OCI-LY3 (cell line): Measurements from ENCODE around the gene WARS2.

Source experiments
- H2AFZ ChIP-seq: fragments of 200-600, 300-600 bp; shearing (Covaris generic); 2 replicates; pipeline ENCODE4 v1.6.0; 2014; ENCODE audit warnings: antibody characterized with exemption, low read depth, low read length
- H3K27ac ChIP-seq: fragments of 200-600, 300-600 bp; sonication (generic); 2 replicates; pipeline ENCODE4 v1.5.1; 2014; ENCODE audit warnings: mild to moderate bottlenecking, low read length, moderate library complexity, mixed read lengths
- H3K27me3 ChIP-seq: fragments of 200-600, 300-600 bp; sonication (generic); 2 replicates; pipeline ENCODE4 v1.6.1; 2014; ENCODE audit warnings: low read depth, low read length, mixed read lengths
- H3K36me3 ChIP-seq: fragments of 200-600, 300-600 bp; sonication (generic); replicated peaks from 2 replicates; pipeline ENCODE3; 2014; ENCODE audit warnings: low read depth, low read length, mixed read lengths
- H3K4me1 ChIP-seq: fragments of 300-600, 200-600 bp; sonication (generic); 2 replicates; pipeline ENCODE4 v1.6.1; 2014; ENCODE audit warnings: low read length, mixed read lengths
- H3K4me2 ChIP-seq: fragments of 200-600, 300-600 bp; sonication (generic); 2 replicates; pipeline ENCODE4 v1.6.1; 2014; ENCODE audit warnings: low read length, mixed read lengths
- H3K4me3 ChIP-seq: fragments of 300-600, 200-600 bp; sonication (generic); 2 replicates; pipeline ENCODE4 v1.5.1; 2014; ENCODE audit warnings: antibody characterized with exemption, mild to moderate bottlenecking, low read length, moderate library complexity
- H3K79me2 ChIP-seq: fragments of 300-600, 200-600 bp; shearing (Covaris generic); 2 replicates; pipeline ENCODE4 v1.6.1; 2014; ENCODE audit warnings: mild to moderate bottlenecking, low read length, mixed read lengths
- H3K9ac ChIP-seq: fragments of 300-600, 200-600 bp; shearing (Covaris generic); 2 replicates; pipeline ENCODE4 v1.6.0; 2014; ENCODE audit warnings: mild to moderate bottlenecking, low read length, moderate library complexity
- H3K9me3 ChIP-seq: fragments of 200-600, 300-600 bp; shearing (Covaris generic); 2 replicates; pipeline ENCODE4 v1.6.1; 2014; ENCODE audit warnings: low read length, mixed read lengths; ENCODE audit not compliant: insufficient read depth
- H4K20me1 ChIP-seq: fragments of 200-600, 300-600 bp; sonication (generic); 2 replicates; pipeline ENCODE4 v1.6.1; 2016; ENCODE audit warnings: low read length, mixed read lengths; ENCODE audit not compliant: insufficient read depth
- CTCF ChIP-seq: fragments of 200-600, 300-600 bp; sonication (generic); IDR thresholded peaks from 2 replicates; pipeline ENCODE4 v1.5.1; 2014; ENCODE audit warnings: antibody characterized with exemption, low read length, low read depth
- EZH2phosphoT487 ChIP-seq: fragments of 200-600 bp; shearing (Covaris generic); IDR thresholded peaks from 2 replicates; pipeline ENCODE4 v1.6.1; 2018; ENCODE audit warnings: antibody characterized with exemption, mixed run types, low read depth

Gene WARS2

GRCh38 chr1:119002028-119002686, 138.3 kb downstream of the WARS2 start:
- H3K79me2 ChIP-seq = no peaks in the 10 kb centered on the region
- H3K36me3 ChIP-seq = no peaks in the 10 kb centered on the region
- no peaks in the 10 kb centered on the region for H3K9me3 ChIP-seq
- no peak for TF ChIP-seq EZH2phosphoT487
- TF ChIP-seq CTCF = no peak
- H3K4me2 ChIP-seq = no peak overlapping the region
- no peak overlapping the region for H2AFZ ChIP-seq
- H3K4me3 ChIP-seq = no peak overlapping the region
- H4K20me1 ChIP-seq = no peaks in the 10 kb centered on the region
- no peak overlapping the region for H3K27ac ChIP-seq
- H3K4me1 ChIP-seq = no peaks in the 10 kb centered on the region
- no peak overlapping the region for H3K9ac ChIP-seq
- no peaks in the 10 kb centered on the region for H3K27me3 ChIP-seq

- no peaks in the 10 kb centered on the region for H3K27me3 ChIP-seq
- H2AFZ ChIP-seq = no peak overlapping the region
- no peaks in the 10 kb centered on the region for H3K4me1 ChIP-seq
- no peak overlapping the region for H3K4me2 ChIP-seq
- H3K9me3 ChIP-seq = no peaks in the 10 kb centered on the region
- TF ChIP-seq CTCF (no peak), EZH2phosphoT487 (no peak)
- no peaks in the 10 kb centered on the region for H4K20me1 ChIP-seq
- H3K4me3 ChIP-seq = no peak overlapping the region
- no peak overlapping the region for H3K27ac ChIP-seq
- no peaks in the 10 kb centered on the region for H3K36me3 ChIP-seq
- no peak overlapping the region for H3K9ac ChIP-seq
- H3K79me2 ChIP-seq = no peaks in the 10 kb centered on the region
Measured at GRCh38 chr1:119001181-119002027, 139.0 kb downstream of the WARS2 start.

GRCh38 chr1:119000371-119001180, 139.9 kb downstream of the WARS2 start:
- H3K9ac ChIP-seq = no peak overlapping the region

More at GRCh38 chr1:119000371-119001180, 139.9 kb downstream of the WARS2 start:
- Histone ChIP-seq H3K36me3 (no peaks in the 10 kb centered on the region), H2AFZ (no peak overlapping the region), H3K27me3 (no peaks in the 10 kb centered on the region), H3K79me2 (no peaks in the 10 kb centered on the region), H3K27ac (no peak overlapping the region), H3K4me2 (no peak overlapping the region), H3K4me1 (no peaks in the 10 kb centered on the region), H3K9me3 (no peaks in the 10 kb centered on the region), H4K20me1 (no peaks in the 10 kb centered on the region), H3K4me3 (no peak overlapping the region)
- TF ChIP-seq CTCF (no peak), EZH2phosphoT487 (no peak)
